SK-N-SH treated with all-trans-retinoic acid at 6 μM for 48 hours (cell line): ENCODE measurements around the gene DHRS3.

Experiments
- ATAC-seq: fragments of 200-7000 bp; cut with Tn5 transposase; 3 replicates; pipeline ENCODE4 v1.9.1; 2020; ENCODE audit warnings: mild to moderate bottlenecking, moderate library complexity
- ARNTL ChIP-seq: fragments of 450-650 bp; formaldehyde crosslinking; IDR thresholded peaks from 2 replicates; pipeline ENCODE4 v1.5.0; 2020; ENCODE audit warnings: low read depth, mild to moderate bottlenecking, moderate library complexity, borderline replicate concordance
- BACH2 ChIP-seq: fragments of 250-450 bp; sonication (Bioruptor Pico); IDR thresholded peaks from 2 replicates; pipeline ENCODE4 v1.9.0; 2021; ENCODE audit warnings: mild to moderate bottlenecking, borderline replicate concordance
- CREB5 ChIP-seq: fragments of 250-450 bp; sonication (Bioruptor Pico); IDR thresholded peaks from 2 replicates; pipeline ENCODE4 v1.5.1; 2020; ENCODE audit warnings: low read depth, mild to moderate bottlenecking, moderate library complexity
- CSDC2 ChIP-seq: fragments of 250-450 bp; sonication (Bioruptor Pico); IDR thresholded peaks from 2 replicates; pipeline ENCODE4 v1.5.0; 2020; ENCODE audit warnings: mild to moderate bottlenecking, moderate library complexity
- CSRNP3 ChIP-seq: fragments of 250-450 bp; sonication (Bioruptor Pico); IDR thresholded peaks from 2 replicates; pipeline ENCODE4 v1.5.1; 2021; ENCODE audit warnings: mild to moderate bottlenecking, moderate library complexity
- ESRRG ChIP-seq: fragments of 250-450 bp; sonication (Bioruptor Pico); IDR thresholded peaks from 2 replicates; pipeline ENCODE4 v1.6.1; 2021; ENCODE audit warnings: mild to moderate bottlenecking
- GLIS3 ChIP-seq: fragments of 250-450 bp; sonication (Bioruptor Pico); IDR thresholded peaks from 2 replicates; pipeline ENCODE4 v1.5.0; 2020; ENCODE audit warnings: mild to moderate bottlenecking, moderate library complexity
- ISL1 ChIP-seq: fragments of 250-450 bp; sonication (Bioruptor Pico); IDR thresholded peaks from 2 replicates; pipeline ENCODE4 v2.1.2; 2022; ENCODE audit warnings: mild to moderate bottlenecking, moderate library complexity
- PATZ1 ChIP-seq: fragments of 250-450 bp; sonication (Bioruptor Pico); IDR thresholded peaks from 2 replicates; pipeline ENCODE4 v1.8.0; 2020; ENCODE audit warnings: mild to moderate bottlenecking, moderate library complexity, borderline replicate concordance
- PPARA ChIP-seq: fragments of 250-450 bp; sonication (Bioruptor Pico); IDR thresholded peaks from 2 replicates; pipeline ENCODE4 v1.5.0; 2020; ENCODE audit warnings: mild to moderate bottlenecking, borderline replicate concordance
- RARB ChIP-seq: fragments of 250-450 bp; sonication (Bioruptor Pico); IDR thresholded peaks from 2 replicates; pipeline ENCODE4 v1.8.0; 2021; ENCODE audit warnings: mild to moderate bottlenecking, moderate library complexity
- SNAI2 ChIP-seq: fragments of 250-450 bp; sonication (Bioruptor Pico); IDR thresholded peaks from 2 replicates; pipeline ENCODE4 v1.5.0; 2020; ENCODE audit warnings: mild to moderate bottlenecking, moderate library complexity
- TCF4 ChIP-seq: fragments of 250-450 bp; sonication (Bioruptor Pico); IDR thresholded peaks from 2 replicates; pipeline ENCODE4 v1.8.0; 2021; ENCODE audit warnings: mild to moderate bottlenecking, moderate library complexity, borderline replicate concordance
- TOX ChIP-seq: fragments of 250-450 bp; sonication (Bioruptor Pico); IDR thresholded peaks from 2 replicates; pipeline ENCODE4 v1.8.0; 2021; ENCODE audit warnings: mild to moderate bottlenecking, moderate library complexity, borderline replicate concordance
- TSHZ2 ChIP-seq: fragments of 250-450 bp; sonication (Bioruptor Pico); IDR thresholded peaks from 2 replicates; pipeline ENCODE4 v1.5.0; 2020; ENCODE audit warnings: mild to moderate bottlenecking, moderate library complexity
- ZC3H10 ChIP-seq: fragments of 250-450 bp; sonication (Bioruptor Pico); IDR thresholded peaks from 2 replicates; pipeline ENCODE4 v1.5.1; 2021; ENCODE audit warnings: mild to moderate bottlenecking, moderate library complexity
- ZFP3 ChIP-seq: fragments of 250-450 bp; sonication (Bioruptor Pico); IDR thresholded peaks from 2 replicates; pipeline ENCODE4 v1.5.0; 2020; ENCODE audit warnings: mild to moderate bottlenecking, moderate library complexity
- ZFP30 ChIP-seq: fragments of 450-650 bp; formaldehyde crosslinking; IDR thresholded peaks from 2 replicates; pipeline ENCODE4 v1.5.0; 2022; ENCODE audit warnings: mild to moderate bottlenecking, moderate library complexity
- ZNF565 ChIP-seq: fragments of 450-650 bp; formaldehyde crosslinking; conservative IDR thresholded peaks from 2 replicates; pipeline ENCODE4 v1.5.0; 2020; ENCODE audit warnings: low read depth, mild to moderate bottlenecking, moderate library complexity
- ZNF70 ChIP-seq: fragments of 450-650 bp; formaldehyde crosslinking; IDR thresholded peaks from 2 replicates; pipeline ENCODE4 v1.5.0; 2020; ENCODE audit warnings: mild to moderate bottlenecking, moderate library complexity
- ZNF8 ChIP-seq: fragments of 450-650 bp; formaldehyde crosslinking; IDR thresholded peaks from 2 replicates; pipeline ENCODE4 v1.5.0; 2020; ENCODE audit warnings: mild to moderate bottlenecking, moderate library complexity

Gene DHRS3

GRCh38 chr1:12549460-12550349, 68.3 kb downstream of the DHRS3 start:
- TF ChIP-seq CSRNP3 (CRISPR knock-in tag): no peak
- no peak for TF ChIP-seq ZNF70
- TF ChIP-seq ISL1: peak; percentile 51
- peak; percentile 76; the same call in 1 of the 2 replicates for TF ChIP-seq SNAI2 (CRISPR knock-in tag)
- TF ChIP-seq TOX (CRISPR knock-in tag): no peak
- TF ChIP-seq CSDC2 (CRISPR knock-in tag): peak; percentile 85
- no peak for TF ChIP-seq ZNF8
- TF ChIP-seq CREB5: no peak
- TF ChIP-seq PATZ1 (CRISPR knock-in tag): no peak
- TF ChIP-seq, all 23 proteins: peak for 3
- ATAC-seq: peak; percentile 90

GRCh38 chr1:12548973-12549459, 69.0 kb downstream of the DHRS3 start:
- TF ChIP-seq TOX (CRISPR knock-in tag): no peak
- TF ChIP-seq TCF4 (CRISPR knock-in tag): no peak
- no peak for TF ChIP-seq ZNF565
- TF ChIP-seq RARB (CRISPR knock-in tag): no peak
- TF ChIP-seq ARNTL (CRISPR knock-in tag): no peak
- no peak for TF ChIP-seq PPARA (CRISPR knock-in tag)
- TF ChIP-seq ESRRG: no peak
- TF ChIP-seq ZFP30 (CRISPR knock-in tag): no peak
- TF ChIP-seq BACH2 (CRISPR knock-in tag): no peak
- TF ChIP-seq GLIS3 (CRISPR knock-in tag): no peak
- ATAC-seq: no peak

- TF ChIP-seq ZNF70: no peak
- ATAC-seq: no peak
Observed at GRCh38 chr1:12548279-12548972, 69.6 kb downstream of the DHRS3 start.

GRCh38 chr1:12547586-12548225, 70.3 kb downstream of the DHRS3 start:
- ATAC-seq: no peak
- TF ChIP-seq ZFP3 (CRISPR knock-in tag) (no peak), CREB5 (no peak), ISL1 (no peak), ZNF565 (no peak), PPARA (CRISPR knock-in tag) (no peak), ZC3H10 (no peak), TCF4 (CRISPR knock-in tag) (no peak), ZFP30 (CRISPR knock-in tag) (no peak), ZNF8 (no peak), PATZ1 (CRISPR knock-in tag) (no peak), CSDC2 (CRISPR knock-in tag) (no peak), TSHZ2 (CRISPR knock-in tag) (no peak), SNAI2 (CRISPR knock-in tag) (no peak), ZNF70 (no peak), ARNTL (CRISPR knock-in tag) (no peak), ESRRG (no peak), GLIS3 (CRISPR knock-in tag) (no peak), RARB (CRISPR knock-in tag) (no peak)
